Measurements from ENCODE around the gene LARP1B. TPM values are rescaled to one million over a fixed set of nuclear protein-coding genes. Genes with fewer than 3 reads are reported as not detected.
A peak's percentile ranks its signal among the peaks of the same experiment; 100 is the strongest.

Gene LARP1B
- total and polyA plus RNA-seq, 11 donors = 12.8 to 31.3 (median 18.0) TPM

DNA sequence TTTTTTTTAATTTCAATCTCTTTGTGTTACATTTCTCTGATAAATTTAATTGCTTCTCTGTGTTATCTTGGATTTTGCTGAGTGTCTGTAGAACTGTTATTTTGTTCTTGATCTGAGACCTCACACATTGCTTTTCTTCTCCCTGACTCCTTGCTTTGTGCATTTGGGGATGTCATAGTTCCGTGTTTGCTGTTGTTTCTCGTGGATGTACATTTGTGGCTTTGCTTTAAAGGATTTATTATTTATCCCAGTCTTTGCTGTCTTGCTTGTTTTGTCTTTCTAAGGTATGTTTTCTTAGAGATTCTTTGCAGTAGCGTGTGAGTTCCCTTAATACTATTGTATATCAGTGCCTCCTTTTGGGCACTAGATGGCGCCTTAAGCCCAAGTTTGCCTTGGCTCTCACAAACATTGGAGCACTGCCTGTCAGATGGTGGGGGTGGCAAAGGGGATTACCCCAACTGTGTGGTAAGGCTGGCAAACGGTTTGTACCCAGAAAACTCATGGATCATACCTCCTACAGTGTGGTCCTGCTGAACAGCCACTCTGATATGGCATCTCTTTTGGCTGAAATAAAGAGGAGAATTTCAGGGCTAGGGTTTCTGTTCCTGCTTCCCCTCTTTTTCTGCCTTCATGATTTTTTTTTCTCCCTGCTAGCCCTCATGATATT lies 130.1 kb downstream of the LARP1B start:
- Histone ChIP-seq H3K36me3 (peaks cover 0 to 4% (median 0%) of the 10 kb centered on the region in 9 donors), H3K9me3 (no peaks in the 10 kb centered on the region), H3K4me3 (no peak overlapping the region), H3K27ac (no peak overlapping the region), H3K27me3 (no peaks in the 10 kb centered on the region), H3K4me1 (peaks cover 0 to 11% (median 3%) of the 10 kb centered on the region in 12 donors)
- peak in 4 of 5 donors; percentile 43 to 60 (median 50) for DNase-seq
- intact Hi-C loops (cut with DNase I) = loop anchor here (1.0 to 10.0 kb wide), 6 partner anchors 374 to 676 kb away; partner anchors contain the start of gene JADE1 (in 1 of the 10)
- peak; percentile 61 to 89 (median 84) for ATAC-seq
- TF ChIP-seq, protein P1, sequence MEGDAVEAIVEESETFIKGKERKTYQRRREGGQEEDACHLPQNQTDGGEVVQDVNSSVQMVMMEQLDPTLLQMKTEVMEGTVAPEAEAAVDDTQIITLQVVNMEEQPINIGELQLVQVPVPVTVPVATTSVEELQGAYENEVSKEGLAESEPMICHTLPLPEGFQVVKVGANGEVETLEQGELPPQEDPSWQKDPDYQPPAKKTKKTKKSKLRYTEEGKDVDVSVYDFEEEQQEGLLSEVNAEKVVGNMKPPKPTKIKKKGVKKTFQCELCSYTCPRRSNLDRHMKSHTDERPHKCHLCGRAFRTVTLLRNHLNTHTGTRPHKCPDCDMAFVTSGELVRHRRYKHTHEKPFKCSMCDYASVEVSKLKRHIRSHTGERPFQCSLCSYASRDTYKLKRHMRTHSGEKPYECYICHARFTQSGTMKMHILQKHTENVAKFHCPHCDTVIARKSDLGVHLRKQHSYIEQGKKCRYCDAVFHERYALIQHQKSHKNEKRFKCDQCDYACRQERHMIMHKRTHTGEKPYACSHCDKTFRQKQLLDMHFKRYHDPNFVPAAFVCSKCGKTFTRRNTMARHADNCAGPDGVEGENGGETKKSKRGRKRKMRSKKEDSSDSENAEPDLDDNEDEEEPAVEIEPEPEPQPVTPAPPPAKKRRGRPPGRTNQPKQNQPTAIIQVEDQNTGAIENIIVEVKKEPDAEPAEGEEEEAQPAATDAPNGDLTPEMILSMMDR (IDR thresholded peaks at IDR 0.05) = peak; percentile 74 to 90 (median 85)
- no peak for TF ChIP-seq POLR2A (IDR thresholded peaks at IDR 0.05)
- WGBS, 4 donors = 4 to 11% (median 6%) methylated on average over 5 of the region's 5 CpGs

DNA sequence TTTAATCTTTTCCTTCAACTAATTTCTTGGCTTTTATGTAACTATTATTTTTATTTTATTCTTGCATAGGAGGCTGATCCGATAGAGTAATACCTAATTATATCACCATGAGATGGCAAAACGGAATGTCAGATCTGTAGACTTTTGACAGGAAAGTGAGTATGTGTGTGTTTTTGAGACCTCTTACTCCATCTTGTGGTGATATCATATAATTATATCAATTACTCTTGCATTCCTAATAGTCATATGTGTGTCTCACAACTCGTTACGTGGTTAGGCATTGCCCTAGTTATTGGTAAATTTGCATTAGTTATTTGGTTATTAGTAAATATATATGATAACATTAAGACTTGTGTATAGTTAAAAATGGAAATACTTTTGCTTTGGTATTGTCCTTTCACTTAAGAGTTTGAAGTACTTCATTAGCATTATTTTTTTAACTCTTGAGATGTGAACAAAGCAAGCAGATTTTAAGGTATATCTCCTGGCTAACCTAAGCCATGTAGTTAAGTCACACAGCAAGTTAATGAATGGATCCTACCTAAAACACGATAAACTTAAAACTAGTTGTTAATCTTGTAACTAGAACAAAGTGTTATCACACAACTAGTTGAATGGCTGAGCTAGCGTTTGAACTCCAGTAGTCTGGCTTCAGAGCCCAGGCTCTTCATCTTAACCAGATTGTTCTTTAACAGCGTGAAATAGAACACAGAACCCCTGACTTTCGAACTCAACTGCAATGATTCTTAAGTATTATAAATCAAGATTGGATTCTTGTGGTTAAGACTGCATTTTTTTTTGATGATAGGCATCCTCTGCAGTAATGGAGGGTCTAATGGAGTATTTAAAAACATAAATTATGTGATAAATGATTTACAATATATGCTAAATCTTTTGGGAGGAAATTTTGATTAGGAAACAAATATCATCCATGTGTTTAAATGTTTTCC lies 159.4 kb downstream of the LARP1B start:
- WGBS, 4 donors = 41 to 47% (median 42%) methylated on average over 8 of the region's 8 CpGs
- Histone ChIP-seq H3K9me3 (no peaks in the 10 kb centered on the region), H3K36me3 (no peaks in the 10 kb centered on the region), H3K4me3 (no peak overlapping the region), H3K27me3 (no peaks in the 10 kb centered on the region), H3K27ac (no peak overlapping the region), H3K4me1 (peaks cover 0 to 4% (median 0%) of the 10 kb centered on the region in 12 donors)
- DNase-seq = no peak
- intact Hi-C loops (cut with DNase I) = no loop called here
- TF ChIP-seq, protein P1 (IDR thresholded peaks at IDR 0.05) = peak in 9 of 12 donors; percentile 11 to 48 (median 32)
- no peak for TF ChIP-seq POLR2A (IDR thresholded peaks at IDR 0.05)
- peak in 1 of 4 donors; percentile 20 for ATAC-seq

DNA sequence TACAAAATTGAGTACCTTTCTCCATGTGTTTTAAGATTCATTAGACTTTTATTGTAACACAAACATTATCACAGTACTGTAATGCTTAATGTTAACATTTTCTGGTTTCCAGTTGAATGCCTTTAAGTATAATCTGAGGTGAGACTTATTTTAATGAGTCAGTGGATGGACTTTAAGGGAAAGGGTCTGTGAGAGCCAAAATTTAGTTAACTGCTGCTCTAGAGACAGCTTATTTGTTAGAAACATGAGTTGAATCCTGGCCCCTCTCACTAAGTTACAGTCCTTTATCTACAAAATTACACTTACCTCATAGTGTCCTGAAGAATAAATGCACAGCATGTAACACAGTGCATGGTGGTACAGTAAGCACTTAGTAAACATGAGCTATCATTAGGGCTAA lies 160.5 kb downstream of the LARP1B start:
- TF ChIP-seq, protein P1 (IDR thresholded peaks at IDR 0.05) = no peak
- no peak for TF ChIP-seq POLR2A (IDR thresholded peaks at IDR 0.05)
- ATAC-seq (no peak), DNase-seq (no peak)
- H3K9me3 ChIP-seq = no peaks in the 10 kb centered on the region
- peaks cover 0 to 4% (median 0%) of the 10 kb centered on the region in 12 donors for H3K4me1 ChIP-seq
- no peak overlapping the region for H3K27ac ChIP-seq
- H3K36me3 ChIP-seq = no peaks in the 10 kb centered on the region
- no peaks in the 10 kb centered on the region for H3K27me3 ChIP-seq
- intact Hi-C loops (cut with DNase I) = no loop called here
- no peak overlapping the region for H3K4me3 ChIP-seq

DNA sequence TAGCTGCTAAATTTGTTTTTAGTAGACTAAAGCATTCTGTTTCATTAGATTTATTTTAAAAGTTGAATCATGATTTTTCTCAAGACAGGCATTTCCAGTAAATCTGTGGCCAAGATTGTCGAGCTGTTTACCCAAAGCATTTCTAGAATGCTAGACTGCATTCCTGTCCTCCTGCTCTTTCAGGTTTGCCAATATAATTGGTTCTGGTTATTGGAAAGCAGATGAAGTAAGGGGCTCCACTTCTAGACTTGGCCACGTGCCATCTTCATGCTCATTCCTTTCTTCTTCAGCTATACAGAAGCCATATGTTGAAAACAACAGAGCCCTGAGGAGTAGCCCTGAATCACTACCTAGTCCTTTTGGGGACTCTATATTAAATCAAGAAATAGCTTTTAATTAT lies 164.0 kb downstream of the LARP1B start:
- WGBS, 4 donors = 60 to 72% (median 67%) methylated on average over 2 of the region's 2 CpGs
- H3K4me1 ChIP-seq = peaks cover 0 to 1% (median 0%) of the 10 kb centered on the region in 12 donors
- intact Hi-C loops (cut with DNase I) = no loop called here
- no peak for DNase-seq
- no peaks in the 10 kb centered on the region for H3K27me3 ChIP-seq
- H3K9me3 ChIP-seq = peaks cover 0 to 2% (median 0%) of the 10 kb centered on the region in 12 donors
- no peaks in the 10 kb centered on the region for H3K36me3 ChIP-seq
- no peak overlapping the region for H3K4me3 ChIP-seq
- ATAC-seq = no peak
- TF ChIP-seq, protein P1 (IDR thresholded peaks at IDR 0.05) = no peak
- TF ChIP-seq POLR2A (IDR thresholded peaks at IDR 0.05) = no peak
- H3K27ac ChIP-seq = no peak overlapping the region

Measured in heart left ventricle (tissue), 16 donors.